HEK293T (cell line): ENCODE measurements around the gene APEX2.

Experiments used
- ARNT ChIP-seq: fragments of 450-650 bp; IDR thresholded peaks from 2 replicates; pipeline ENCODE4 v1.6.1; 2017; ENCODE audit warnings: mild to moderate bottlenecking
- BHLHE40 ChIP-seq: fragments of 450-650 bp; IDR thresholded peaks from 2 replicates; pipeline ENCODE4 v1.6.1; 2016; ENCODE audit warnings: mild to moderate bottlenecking, moderate library complexity, borderline replicate concordance
- FOXA1 ChIP-seq: fragments of 450-650 bp; IDR thresholded peaks from 2 replicates; pipeline ENCODE4 v1.6.1; 2016; ENCODE audit warnings: mild to moderate bottlenecking
- TARDBP ChIP-seq: fragments of 450-650 bp; IDR thresholded peaks from 2 replicates; pipeline ENCODE4 v1.6.1; 2016

GRCh38 chrX:55030271-55031205 lies 30.4 kb downstream of the APEX2 start, which contains the start of gene ALAS2:
- TF ChIP-seq BHLHE40 (no peak), TARDBP (no peak), FOXA1 (no peak), ARNT (no peak)
